Adrenal gland (tissue), 5 donors: ENCODE measurements around the gene IGSF6.

ENCODE experiments used
- POLR2A ChIP-seq, 2 donors: fragments of 450-650 bp; IDR thresholded peaks; one replicate each; pipeline ENCODE4 v1.6.1; 2017; ENCODE audit warnings: antibody characterized with exemption in 2 of 2, mild to moderate bottlenecking in 2 of 2, moderate library complexity in 1 of 2
- TF ChIP-seq, protein P1 (sequence below), 6 experiments: fragments of 450-650 bp in 4 of 6; fragments of 200-600 bp in 2 of 6; sonication (generic) in 1 of 6; IDR thresholded peaks; 1 replicate in 5 of 6; 2 replicates in 1 of 6; pipeline versions ENCODE4 v1.5.1 to v1.8.0; 2016 to 2021; ENCODE audit warnings: antibody characterized with exemption in 6 of 6, mild to moderate bottlenecking in 2 of 6, moderate library complexity in 1 of 6
- donor health status: DM: no; HTN: no; CAD: no.

DNA sequence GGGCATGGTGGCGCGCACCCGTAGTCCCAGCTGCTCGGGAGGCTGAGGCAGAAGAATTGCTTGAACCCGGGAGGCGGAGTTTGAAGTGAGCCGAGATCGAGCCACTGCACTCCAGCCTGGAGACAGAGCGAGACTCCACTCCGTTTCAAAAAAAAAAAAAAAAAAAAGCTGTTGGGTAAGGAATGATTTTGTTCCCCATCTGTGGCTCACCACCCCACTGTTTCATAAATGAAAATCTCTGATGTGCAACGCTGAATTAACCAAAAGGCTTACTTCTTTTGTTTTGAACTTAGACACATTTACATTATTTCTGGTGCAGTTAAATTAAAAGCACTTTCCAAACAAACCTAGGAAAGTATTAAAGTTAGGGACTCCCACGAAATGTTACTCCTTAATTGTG lies 54.2 kb downstream of the IGSF6 start:
- TF ChIP-seq, protein P1, sequence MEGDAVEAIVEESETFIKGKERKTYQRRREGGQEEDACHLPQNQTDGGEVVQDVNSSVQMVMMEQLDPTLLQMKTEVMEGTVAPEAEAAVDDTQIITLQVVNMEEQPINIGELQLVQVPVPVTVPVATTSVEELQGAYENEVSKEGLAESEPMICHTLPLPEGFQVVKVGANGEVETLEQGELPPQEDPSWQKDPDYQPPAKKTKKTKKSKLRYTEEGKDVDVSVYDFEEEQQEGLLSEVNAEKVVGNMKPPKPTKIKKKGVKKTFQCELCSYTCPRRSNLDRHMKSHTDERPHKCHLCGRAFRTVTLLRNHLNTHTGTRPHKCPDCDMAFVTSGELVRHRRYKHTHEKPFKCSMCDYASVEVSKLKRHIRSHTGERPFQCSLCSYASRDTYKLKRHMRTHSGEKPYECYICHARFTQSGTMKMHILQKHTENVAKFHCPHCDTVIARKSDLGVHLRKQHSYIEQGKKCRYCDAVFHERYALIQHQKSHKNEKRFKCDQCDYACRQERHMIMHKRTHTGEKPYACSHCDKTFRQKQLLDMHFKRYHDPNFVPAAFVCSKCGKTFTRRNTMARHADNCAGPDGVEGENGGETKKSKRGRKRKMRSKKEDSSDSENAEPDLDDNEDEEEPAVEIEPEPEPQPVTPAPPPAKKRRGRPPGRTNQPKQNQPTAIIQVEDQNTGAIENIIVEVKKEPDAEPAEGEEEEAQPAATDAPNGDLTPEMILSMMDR (IDR thresholded peaks at IDR 0.05): no peak
- TF ChIP-seq POLR2A (IDR thresholded peaks at IDR 0.05): no peak
